Kidney glomerular epithelial cell (primary cell): ENCODE results near the gene CTBP1.
"Not testable (repeated sequence)": the region's sequence is repeated elsewhere in the genome, so short reads cannot be mapped to it uniquely, and the experiment has no call there.

Source experiments
- DNase-seq: peaks from one replicate; lab custom pipeline; 2025; lab: John Stamatoyannopoulos, UW

The CTBP1 gene

DNA sequence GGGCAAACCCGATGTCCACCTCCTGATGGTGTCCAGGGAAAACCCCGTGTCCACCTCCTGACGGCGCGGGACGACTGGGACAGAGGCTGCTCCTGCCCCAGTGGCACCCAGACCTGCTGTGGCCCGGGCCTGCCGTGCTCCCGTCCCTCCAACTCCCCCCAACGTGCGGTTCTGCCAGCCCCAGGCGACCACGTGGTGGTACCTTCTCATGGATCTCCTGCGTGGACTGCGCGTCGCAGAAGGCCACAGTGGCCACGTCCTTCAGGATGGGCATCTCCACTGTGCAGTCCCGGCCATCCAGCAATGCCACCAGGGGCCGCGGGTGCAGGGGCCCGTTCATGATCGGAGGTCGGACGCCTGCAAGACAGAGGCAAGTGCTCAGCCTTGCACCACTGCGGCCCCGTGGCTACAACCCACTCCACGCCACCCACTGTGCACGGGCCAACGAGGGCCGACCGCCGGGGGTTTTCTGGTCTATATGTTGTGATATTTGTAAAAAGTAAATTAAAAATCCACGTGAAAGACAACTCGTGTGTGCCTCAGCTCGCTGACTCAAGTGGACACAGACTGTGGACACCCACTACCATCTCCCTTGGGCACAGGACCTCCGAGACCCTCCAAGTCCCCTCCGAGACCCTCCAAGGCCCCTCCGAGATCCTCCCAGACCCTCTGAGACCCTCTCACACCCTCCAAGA, 10.8 kb downstream of the CTBP1 start:
- DNase-seq = no peak

DNA sequence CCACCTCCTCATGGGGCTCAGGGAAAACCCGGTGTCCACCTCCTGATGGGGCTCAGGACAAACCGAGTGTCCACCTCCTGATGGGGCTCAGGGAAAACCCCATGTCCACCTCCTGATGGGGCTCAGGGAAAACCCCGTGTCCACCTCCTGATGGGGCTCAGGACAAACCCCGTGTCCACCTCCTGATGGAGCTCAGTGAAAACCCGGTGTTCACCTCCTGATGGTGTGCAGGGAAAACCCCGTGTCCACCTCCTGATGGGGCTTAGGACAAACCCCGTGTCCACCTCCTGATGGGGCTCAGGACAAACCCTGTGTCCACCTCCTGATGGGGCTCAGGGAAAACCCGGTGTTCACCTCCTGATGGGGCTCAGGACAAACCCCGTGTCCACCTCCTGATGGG, 11.7 kb downstream of the CTBP1 start:
- DNase-seq = not testable (repeated sequence)

DNA sequence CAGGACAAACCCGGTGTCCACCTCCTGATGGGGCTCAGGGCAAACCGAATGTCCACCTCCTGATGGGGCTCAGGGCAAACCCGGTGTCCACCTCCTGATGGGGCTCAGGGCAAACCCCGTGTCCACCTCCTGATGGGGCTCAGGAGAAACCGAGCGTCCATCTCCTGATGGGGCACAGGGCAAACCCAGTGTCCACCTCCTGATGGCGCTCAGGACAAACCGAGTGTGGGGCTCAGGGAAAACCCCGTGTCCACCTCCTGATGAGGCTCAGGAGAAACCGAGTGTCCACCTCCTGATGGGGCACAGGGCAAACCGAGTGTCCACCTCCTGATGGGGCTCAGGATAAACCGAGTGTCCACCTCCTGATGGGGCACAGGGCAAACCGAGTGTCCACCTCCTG, 12.1 kb downstream of the CTBP1 start:
- not testable (repeated sequence) for DNase-seq

DNA sequence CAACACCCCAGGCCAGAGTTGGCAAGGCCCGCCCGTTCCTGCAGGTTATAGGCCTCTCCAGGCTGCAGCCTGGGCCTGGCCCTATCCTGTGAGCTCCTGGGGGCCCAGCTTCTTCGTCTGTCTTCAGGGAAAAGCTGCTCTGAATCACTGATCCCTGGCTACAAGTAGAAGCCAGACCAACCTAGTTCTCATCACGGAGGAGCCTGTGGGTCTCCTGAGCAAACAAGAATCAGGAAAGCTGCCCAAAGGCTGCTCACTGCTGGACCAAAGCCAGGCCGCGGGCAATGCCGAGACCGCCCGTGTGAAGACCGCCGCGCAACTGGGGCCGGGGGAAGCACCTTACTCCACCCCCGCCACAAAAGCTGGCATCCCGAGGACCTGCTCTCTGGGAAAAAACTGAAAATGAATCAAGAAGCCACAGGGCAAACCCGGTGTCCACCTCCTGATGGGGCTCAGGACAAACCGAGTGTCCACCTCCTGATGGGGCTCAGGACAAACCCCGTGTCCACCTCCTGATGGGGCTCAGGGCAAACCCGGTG, 12.8 kb downstream of the CTBP1 start:
- no peak for DNase-seq

DNA sequence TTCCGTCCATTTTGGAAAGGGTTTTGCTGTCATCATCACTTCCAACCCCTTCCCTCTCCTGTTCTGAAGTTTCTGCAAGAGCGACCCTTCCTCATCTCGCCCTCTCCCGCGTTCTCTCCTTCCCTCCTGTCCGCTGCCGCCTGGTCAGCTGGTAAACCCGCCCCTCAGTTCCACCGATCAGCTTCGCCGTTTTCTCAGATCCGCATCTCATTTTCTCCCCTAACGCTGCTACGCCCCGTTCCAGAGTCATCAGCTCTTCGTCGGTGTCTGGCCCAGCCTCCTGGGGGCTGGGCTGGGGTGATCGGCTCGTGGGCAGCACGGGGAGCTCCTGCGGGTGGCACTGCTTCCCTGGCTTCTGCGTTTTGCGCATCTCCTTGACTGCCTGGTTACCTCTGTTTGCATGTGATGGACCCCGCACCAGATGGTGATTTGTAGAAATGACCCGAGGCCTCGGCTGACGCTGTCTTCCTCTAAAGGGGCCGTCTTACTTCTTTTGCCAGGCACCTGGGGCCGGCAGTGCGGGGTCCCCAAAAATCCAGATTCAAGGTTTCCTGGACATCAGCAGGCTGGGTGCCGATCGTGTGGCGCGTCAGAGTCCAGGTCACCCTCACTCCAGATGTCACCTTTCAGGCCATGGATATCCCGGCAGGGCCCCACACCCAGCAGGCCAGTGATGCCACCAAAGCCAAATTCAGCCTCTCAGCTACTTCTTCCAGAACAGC, 13.4 kb downstream of the CTBP1 start:
- DNase-seq = no peak

DNA sequence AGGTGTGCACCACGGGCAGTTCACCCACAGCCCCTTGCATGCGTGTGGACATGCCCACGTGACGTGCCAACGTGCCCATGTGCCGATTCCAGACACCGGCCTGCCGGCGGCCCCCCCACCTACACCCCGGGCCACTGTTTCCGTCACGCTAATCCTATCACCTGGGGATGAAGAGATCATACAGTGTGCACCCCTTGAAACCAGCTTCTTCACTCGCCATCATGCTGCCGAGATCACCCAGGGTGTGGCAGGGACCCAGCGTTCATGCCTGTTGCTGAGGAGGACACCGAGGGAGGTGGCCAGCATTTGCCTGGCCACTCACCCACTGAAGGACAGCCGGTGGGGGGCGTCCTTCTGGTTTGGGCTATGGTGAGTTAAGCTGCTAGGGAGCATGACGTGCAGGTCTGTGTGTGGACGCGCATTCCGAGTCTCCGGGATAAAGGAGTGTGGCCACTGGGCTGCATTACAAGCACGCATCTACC, 14.1 kb downstream of the CTBP1 start:
- DNase-seq = no peak

DNA sequence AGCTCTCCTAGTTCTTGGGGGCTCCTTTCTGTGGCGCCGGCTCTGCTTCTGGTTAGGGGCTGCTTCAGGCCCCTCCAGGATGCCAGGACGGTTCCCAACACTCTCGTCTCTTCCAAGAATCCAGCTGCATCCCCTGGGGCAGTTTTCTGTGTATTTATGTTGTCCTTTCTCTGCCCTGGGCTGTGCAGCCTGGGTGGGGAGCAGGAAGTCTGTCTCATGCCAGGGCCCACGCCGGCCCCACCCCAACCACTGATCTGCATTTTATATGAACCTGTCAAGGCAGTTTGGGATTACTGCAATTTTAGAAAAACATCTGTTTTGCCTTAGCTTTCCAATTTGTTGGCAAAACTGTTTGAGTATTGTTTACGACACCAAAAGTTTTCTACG, 14.6 kb downstream of the CTBP1 start:
- no peak for DNase-seq

DNA sequence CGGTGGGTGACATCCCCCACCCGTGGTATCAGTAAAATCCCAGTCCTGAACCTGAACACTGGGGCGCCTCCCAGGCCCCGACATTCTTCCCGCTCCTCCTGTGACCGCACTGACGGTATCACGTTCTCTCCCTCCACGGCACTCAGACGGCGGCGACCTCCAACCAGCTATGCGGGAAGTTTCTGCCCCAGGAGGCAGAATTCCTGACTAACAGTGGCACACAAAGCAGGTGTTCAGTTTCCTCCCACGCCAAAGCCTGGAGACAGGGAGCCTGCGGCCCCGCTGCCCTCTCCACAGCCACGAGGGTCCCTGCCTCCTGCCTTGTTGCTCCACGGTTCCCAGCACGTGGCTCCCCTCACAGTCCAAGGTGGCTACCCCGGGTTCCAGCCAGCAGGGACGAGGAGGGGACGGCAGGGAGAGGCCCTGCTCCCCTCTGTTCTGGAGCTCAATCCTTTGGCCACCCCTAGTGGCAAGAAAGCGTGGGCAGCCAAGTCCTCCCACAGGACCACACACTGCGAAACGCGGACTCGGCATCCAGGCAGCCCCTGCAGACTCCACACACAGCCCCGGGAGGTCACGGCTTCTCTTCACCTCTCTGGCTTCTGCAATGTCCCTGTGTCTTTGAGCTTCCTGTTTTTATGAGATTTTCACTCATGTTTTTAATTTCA, 15.2 kb downstream of the CTBP1 start:
- DNase-seq = no peak

DNA sequence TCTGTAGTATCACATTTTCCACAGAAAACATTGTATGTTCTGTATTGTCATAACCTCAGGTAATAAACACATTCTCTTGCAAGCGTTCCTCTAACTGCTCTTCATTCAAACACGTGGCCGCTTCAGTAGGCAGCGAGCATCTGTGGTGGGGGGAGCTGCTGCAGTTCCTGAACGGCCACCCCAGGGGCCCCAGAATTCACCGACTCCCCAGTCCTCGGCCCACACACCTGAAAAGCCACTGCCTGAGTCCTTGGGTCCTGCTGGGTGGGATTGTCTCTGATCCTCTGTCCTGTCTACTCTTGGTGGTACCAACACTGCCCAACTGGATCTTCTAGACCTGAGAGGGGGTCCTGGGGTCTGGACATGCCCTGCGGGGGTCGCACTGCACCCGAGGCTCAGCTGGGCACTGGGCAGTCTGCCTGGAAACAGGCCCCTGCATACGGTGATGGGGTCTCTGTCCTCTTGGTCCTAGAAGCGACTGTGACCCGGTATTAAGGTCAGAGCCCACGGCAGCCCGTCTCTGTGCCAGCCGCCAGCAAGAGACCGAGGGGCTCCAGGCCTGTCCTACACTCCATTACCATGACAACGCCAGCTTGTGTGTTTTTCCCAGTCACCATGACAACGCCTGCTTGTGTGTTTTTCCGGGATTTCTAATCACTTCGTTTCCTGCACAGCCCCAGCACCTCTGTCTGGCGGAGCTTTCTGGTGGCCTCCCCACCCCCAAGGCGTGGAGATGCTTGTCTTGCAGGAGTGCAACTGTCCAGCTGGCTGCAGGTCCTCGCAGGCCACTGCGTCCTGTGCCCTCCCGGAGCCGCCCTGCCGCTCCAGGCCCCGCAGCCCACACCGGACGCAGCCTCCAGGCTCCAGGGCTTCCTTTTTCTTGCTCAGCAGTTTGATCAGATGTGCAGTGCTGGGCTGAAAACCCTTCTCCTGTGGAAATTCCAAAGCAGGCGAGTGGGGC, 16.0 kb downstream of the CTBP1 start:
- DNase-seq = no peak

DNA sequence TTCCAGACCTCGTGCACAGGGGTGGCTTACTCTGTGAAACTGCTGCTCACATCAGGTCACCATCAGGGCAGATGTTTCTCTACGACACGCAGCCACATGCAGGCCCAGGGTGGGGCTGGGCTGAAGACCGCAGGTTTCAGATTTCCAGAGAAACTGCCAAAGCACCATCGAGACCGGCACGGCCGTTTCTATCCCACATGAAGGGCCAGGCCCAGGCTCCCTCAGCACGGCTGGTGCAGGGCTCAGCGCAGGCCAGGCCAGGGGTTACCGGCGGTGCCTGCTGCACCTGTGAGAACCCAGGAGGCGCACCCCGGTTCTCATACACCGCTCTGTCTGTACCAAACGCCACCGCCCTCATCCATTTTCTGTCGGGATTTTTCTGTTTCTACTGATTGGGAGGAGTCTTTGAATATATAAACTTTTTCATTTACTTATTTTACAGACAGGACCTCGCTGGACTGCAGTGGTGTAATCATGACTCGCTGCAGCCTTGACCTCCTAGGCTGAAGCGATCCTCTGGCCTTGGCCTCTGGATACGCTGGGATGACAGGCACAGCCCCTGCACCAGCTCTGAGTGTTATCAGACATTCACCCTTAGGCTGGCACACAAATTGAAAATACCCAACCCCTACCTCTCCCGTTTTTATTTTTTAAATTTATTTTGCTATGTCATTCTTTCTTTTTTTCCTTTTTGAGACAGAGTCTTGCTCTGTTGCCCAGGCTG, 17.1 kb downstream of the CTBP1 start:
- DNase-seq = no peak

DNA sequence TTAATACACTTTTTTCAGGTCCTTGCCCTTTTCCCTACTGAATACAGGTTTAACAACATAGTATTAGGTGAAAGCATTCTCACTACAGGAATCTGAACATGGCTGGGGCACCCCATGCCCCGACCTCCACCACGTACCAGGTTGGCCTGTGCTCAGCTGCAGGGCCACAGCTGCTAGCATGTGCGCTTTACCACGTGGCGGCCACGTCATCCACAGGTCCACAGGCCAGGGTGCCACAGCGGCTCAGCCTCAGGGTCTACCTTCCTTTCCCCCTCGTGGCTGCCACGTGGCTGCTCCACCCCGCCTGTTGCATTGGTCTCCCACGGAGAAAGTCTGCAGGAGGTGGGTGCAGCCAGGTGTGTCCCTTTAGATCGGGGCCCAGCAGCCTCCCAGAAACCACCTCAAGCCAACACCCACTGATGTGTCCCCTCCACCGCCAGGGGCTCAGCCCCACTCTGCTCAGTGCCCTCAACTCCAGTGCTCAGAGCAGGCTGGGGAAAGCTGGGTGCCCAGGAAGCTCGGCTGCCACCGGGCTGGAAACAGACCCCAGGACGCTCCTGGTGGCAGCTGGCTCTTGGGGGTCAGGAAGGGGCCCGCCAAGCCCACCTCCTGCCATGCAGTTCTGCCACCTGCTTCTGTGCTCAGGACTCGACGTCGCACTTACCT, 17.8 kb downstream of the CTBP1 start:
- no peak for DNase-seq

DNA sequence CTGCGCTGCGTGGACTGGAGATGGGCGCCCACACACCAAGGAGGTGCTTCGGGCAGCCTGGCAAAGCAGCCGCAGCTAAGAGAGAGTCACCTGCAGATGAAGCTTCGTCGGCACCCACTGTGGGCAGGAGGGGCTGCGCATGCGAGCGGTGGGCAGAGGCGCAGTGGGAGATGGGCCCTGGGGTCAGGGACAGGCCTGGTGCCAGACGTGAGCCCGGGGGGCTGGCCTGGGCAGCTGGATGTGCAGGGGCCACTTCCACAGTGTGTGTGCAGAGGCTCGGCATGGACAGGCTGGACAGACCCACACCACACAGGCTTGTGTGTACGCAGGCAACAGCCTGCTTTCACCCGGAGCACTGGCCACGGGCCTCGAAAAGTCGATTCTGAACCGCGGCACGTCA, 18.6 kb downstream of the CTBP1 start:
- no peak for DNase-seq

DNA sequence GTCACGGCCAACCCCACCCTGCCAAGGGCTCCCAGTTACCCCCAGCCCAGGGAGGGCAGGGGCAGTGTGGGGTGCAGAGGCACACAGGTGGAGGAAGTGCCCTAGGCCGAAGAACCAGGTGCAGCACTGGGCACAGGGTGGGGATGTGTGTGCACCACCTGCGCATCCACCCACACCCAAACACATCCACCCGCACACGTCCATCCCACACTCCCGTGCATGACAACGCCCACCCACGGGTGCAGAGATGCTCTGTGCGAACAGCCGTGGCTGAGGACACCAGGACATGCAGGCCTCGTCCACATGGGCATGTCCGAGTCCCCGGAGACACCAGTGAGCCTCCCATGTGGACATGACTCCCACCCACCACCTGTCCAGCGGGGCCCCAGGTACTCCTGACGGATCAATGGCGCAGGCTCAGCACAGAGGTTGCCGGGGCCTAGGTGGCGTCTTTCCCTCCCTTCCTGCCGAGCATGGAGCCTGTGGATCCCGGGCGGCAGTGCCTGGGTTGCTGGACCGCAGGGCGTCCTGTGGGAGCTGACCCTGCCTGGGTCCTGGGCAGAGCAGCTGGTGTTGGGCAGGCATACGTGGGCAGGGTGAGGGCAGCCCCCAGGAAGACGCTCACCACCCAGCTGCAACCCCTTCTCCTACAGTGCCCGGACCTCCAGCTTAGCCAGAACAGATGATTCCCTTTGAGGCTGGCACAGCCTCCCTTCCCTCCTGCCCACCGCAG, 19.6 kb downstream of the CTBP1 start:
- no peak for DNase-seq

DNA sequence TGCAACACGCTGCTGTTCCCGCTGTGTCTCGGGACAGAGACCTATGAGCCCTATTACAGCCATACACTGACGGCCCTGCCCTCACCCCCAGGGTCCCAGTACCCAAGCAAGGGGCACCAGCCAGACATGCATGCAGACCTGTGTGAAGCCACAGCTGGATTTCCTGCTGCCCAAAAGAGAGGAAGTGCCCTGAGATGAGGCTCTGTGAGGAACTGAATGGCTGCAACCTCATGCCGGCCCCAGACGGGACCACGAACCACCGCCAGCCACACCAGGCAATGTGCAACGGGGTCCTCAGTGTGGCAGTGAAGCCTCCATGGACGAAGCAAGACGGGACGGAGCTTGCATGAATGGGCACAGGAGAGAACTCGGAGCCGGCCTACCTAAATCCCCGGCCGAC, 21.1 kb downstream of the CTBP1 start:
- DNase-seq = no peak

DNA sequence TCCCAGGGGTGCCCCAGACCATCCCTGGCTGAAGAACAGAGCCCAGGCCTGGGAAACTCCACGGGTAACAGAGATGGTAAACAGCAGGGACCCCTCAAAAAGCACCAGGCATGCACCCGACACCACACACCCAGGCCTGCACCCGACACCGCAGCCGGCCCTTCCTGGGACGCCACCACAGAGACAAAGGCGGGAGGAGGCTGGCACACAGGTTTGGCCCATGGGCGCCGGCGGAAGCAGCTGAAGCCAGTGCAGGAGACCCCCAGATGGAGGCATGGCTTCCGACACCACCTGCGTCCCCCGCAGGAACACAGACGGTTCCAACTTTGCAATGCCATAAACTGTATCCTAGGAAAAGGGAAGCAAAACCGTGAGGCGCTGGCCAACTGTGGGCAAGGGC, 22.3 kb downstream of the CTBP1 start:
- DNase-seq = no peak

DNA sequence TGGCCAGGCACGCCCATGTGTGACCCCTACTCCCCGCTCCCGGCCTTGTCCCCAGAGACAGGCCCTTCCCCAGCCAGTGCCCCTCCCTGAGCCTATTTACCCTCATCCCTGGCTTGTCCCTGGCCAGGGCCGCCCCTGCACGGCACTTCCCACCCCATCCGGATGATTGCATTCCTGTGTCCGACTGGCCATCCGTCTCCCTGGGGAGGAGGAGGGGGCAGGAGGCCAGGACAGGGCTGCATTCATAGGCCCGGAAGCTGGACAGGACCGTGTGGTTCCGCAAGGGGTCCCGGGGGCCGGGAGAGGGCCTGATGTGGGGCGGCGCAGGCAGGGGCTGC, 22.8 kb downstream of the CTBP1 start:
- no peak for DNase-seq

DNA sequence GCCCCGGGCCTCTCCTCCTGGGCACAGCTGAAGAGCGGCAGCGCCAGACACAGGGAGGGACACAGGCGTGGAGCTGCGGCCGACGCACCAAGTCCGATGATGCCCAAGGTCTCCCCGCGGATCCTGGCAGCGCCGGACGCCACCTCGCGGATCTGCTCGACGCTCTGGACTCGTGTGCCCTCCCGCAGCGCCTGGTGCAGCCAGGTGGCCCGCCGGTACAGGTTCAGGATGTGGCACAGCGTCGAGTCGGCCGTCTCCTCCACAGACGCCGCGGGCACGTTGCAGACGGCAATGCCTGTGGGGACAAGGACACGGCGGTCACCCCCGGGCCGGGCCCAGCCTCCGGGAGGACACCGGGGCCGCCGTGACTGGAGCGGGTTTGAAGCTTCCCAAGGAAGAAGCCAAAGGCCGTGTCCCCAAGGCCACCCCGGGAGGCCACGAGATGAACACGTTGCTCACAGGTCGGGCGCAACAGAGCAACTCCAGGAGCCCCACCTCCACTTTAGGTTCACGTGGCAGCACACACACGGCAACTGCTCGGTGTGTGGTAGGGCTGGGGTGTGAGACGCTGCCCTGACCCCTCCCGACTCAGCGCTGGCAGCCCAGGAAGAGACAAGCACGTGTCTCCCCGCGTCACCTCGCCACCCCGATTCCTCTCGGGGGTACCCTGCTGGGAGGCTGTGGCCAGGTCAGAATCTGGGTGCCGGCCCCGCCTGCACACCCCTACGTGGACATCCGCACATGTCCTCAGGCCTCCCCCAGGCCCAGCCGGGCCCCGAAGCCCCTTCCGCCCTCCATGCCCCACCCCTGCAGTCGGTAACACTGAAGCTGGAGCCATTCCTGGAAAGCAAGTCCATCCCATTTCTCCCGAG, 23.4 kb downstream of the CTBP1 start:
- no peak for DNase-seq

DNA sequence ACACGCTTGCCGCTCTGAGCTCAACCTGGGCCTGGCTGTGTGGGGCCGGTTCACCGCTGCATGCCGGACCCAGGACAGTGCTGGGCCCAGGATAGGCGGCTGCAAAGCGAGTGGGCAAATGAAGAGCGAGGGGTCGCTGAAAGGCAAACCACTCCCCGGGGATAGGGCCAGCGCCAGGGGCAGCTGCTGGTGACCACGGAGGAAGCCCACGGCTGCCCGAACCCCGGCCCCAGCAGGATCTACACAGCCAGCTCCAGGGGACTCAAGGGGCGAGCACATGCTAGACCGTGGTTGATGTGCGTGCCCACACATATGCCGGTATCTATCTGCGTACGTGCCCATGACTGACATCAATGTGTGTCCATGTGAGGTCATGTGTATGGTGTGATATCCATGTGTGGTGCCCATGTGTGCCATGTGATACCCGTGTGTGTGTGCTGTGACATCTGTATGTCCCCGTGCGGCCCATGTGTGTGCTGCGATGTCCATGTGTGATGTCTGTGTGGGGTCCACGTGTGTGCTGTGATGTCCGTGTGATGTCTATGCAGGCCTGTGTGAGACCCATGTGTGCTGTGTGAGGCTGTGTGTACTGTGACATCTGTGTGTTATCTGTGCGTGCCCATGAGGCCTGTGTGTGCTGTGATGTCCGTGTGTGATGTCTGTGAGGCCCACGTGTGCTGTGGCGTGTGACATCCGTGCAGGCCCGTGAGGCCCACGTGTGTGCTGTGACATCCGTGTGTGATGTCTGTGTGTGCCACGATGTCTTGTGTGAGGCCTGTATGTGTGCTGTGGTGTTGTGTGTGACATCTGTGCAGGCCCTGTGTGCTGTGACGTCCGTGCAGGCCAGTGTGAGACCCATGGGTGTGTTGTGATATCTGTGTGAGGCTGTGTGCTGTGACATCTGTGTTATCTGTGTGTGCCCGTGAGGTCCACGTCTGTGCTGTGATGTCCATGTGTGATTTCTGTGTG, 24.8 kb downstream of the CTBP1 start:
- no peak for DNase-seq
